ENCODE measurements around the gene ARNT2.

Gene ARNT2

GRCh38 chr15:80426316-80426715, 22.1 kb downstream of the ARNT2 start:
- DNase-seq (ENCODE audit: low spot score): no peak
- in situ Hi-C loops (cut with MboI; ENCODE audit: low sequenced_read_pairs, unreplicated experiment): no loop called here
- no peak for TF ChIP-seq CTCF (IDR thresholded peaks at IDR 0.05; ENCODE audit: borderline replicate concordance, control extremely low read depth, extremely low read depth, insufficient read depth, missing control alignments)

- in situ Hi-C loops (cut with MboI; ENCODE audit: low sequenced_read_pairs, unreplicated experiment): no loop called here
- no peak for DNase-seq (ENCODE audit: low spot score)
- TF ChIP-seq CTCF (IDR thresholded peaks at IDR 0.05; ENCODE audit: borderline replicate concordance, control extremely low read depth, extremely low read depth, insufficient read depth, missing control alignments): no peak
These were observed 25.8 kb downstream of the ARNT2 start for GRCh38 chr15:80429964-80430363.

- in situ Hi-C loops (cut with MboI; ENCODE audit: low sequenced_read_pairs, unreplicated experiment): no loop called here
- no peak for DNase-seq (ENCODE audit: low spot score)
- TF ChIP-seq CTCF (IDR thresholded peaks at IDR 0.05; ENCODE audit: borderline replicate concordance, control extremely low read depth, extremely low read depth, insufficient read depth, missing control alignments): no peak
These were observed 27.6 kb downstream of the ARNT2 start for GRCh38 chr15:80431635-80432344.

- DNase-seq (ENCODE audit: low spot score): no peak
- in situ Hi-C loops (cut with MboI; ENCODE audit: low sequenced_read_pairs, unreplicated experiment): no loop called here
These were observed 28.1 kb downstream of the ARNT2 start for GRCh38 chr15:80432345-80432702.

GRCh38 chr15:80433836-80434235, 29.7 kb downstream of the ARNT2 start:
- no peak for DNase-seq (ENCODE audit: low spot score)
- no peak for TF ChIP-seq CTCF (IDR thresholded peaks at IDR 0.05; ENCODE audit: borderline replicate concordance, control extremely low read depth, extremely low read depth, insufficient read depth, missing control alignments)
- in situ Hi-C loops (cut with MboI; ENCODE audit: low sequenced_read_pairs, unreplicated experiment): no loop called here

More at GRCh38 chr15:80432345-80432702, 28.1 kb downstream of the ARNT2 start:
- TF ChIP-seq CTCF (IDR thresholded peaks at IDR 0.05; ENCODE audit: borderline replicate concordance, control extremely low read depth, extremely low read depth, insufficient read depth, missing control alignments): no peak

GRCh38 chr15:80434926-80435720, 30.9 kb downstream of the ARNT2 start:
- in situ Hi-C loops (cut with MboI; ENCODE audit: low sequenced_read_pairs, unreplicated experiment): no loop called here
- no peak for TF ChIP-seq CTCF (IDR thresholded peaks at IDR 0.05; ENCODE audit: borderline replicate concordance, control extremely low read depth, extremely low read depth, insufficient read depth, missing control alignments)
- DNase-seq (ENCODE audit: low spot score): no peak

Data from GM13976 (cell line).